HG03378 (cell line): ENCODE results near the gene PLEKHM2.

Source experiments
- ATAC-seq: cut with Tn5 transposase; IDR thresholded peaks from one replicate; pipeline ENCODE4 v1.9.1; 2021; ENCODE audit warnings: mild to moderate bottlenecking, moderate library complexity; ENCODE audit not compliant: unreplicated experiment

The PLEKHM2 gene

GRCh38 chr1:15674386-15675159 is 9.5 kb upstream of the PLEKHM2 start:
- no peak for ATAC-seq

GRCh38 chr1:15676010-15676409 is 8.1 kb upstream of the PLEKHM2 start:
- ATAC-seq = no peak

GRCh38 chr1:15676688-15677661 is 7.1 kb upstream of the PLEKHM2 start:
- ATAC-seq = no peak

- ATAC-seq = no peak
Observed at GRCh38 chr1:15678578-15678977, 5.5 kb upstream of the PLEKHM2 start.

GRCh38 chr1:15680131-15680530 is 4.0 kb upstream of the PLEKHM2 start:
- no peak for ATAC-seq

GRCh38 chr1:15680561-15681348 is 3.4 kb upstream of the PLEKHM2 start:
- ATAC-seq = no peak

- no peak for ATAC-seq
Observed at GRCh38 chr1:15681349-15682292, 2.5 kb upstream of the PLEKHM2 start.

GRCh38 chr1:15682936-15683341 is 1.2 kb upstream of the PLEKHM2 start:
- no peak for ATAC-seq

- no peak for ATAC-seq
Observed at GRCh38 chr1:15683345-15684039, 628 bp upstream of the PLEKHM2 start.

- no peak for ATAC-seq
Observed at GRCh38 chr1:15684468-15685291, 560 bp downstream of the PLEKHM2 start.

- ATAC-seq = no peak
Observed at GRCh38 chr1:15685820-15686219, 1.7 kb downstream of the PLEKHM2 start.

GRCh38 chr1:15687446-15687845 is 3.3 kb downstream of the PLEKHM2 start:
- ATAC-seq = no peak

GRCh38 chr1:15690317-15690716 is 6.2 kb downstream of the PLEKHM2 start:
- no peak for ATAC-seq

- no peak for ATAC-seq
Observed at GRCh38 chr1:15691434-15692032, 7.4 kb downstream of the PLEKHM2 start.

GRCh38 chr1:15692121-15692682 is 8.1 kb downstream of the PLEKHM2 start:
- no peak for ATAC-seq

GRCh38 chr1:15693371-15693770 is 9.3 kb downstream of the PLEKHM2 start:
- ATAC-seq = no peak

GRCh38 chr1:15696956-15697521 is 12.9 kb downstream of the PLEKHM2 start:
- peak; percentile 83 for ATAC-seq
